ENCODE results near the gene MEX3C. TPM values are rescaled to one million over a fixed set of nuclear protein-coding genes. Genes with fewer than 3 reads are reported as not detected.

MEX3C gene
- total and polyA plus RNA-seq, 2 experiments from 2014 or later: 21.0 to 67.3 TPM

DNA sequence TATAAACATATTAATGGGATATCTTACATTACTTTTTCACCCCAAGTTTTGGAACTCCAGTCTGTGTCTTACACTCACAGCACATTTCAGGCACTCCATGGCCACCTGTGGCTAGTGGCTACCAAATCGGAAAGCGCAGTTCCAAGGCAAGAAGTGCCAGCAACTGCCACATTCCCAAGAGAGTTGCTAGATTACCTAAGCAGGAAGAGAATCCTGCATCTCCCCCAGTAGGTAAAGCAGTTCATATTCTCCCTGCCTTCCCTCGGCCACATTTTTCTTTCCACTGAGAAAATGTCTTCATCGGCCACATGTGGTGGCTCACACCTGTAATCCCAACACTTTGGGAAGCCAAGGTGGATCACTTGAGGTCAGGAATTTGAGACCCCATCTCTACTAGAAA, 62.8 kb downstream of the MEX3C start:
- 97% methylated on average over 4 of the region's 4 CpGs for WGBS (ENCODE audit: low lambda C conversion rate, missing lambda C conversion rate)
- no peaks in the 10 kb centered on the region for H3K9me3 ChIP-seq (ENCODE audit: low read depth)
- no peak for DNase-seq (ENCODE audit: low spot score)
- no peak overlapping the region for H3K27ac ChIP-seq
- no peaks in the 10 kb centered on the region for H3K79me2 ChIP-seq
- no peaks in the 10 kb centered on the region for H3K36me3 ChIP-seq (replicated peaks; ENCODE audit: insufficient read depth, low read depth)
- TF ChIP-seq EZH2 (IDR thresholded peaks at IDR 0.05; ENCODE audit: borderline replicate concordance) (no peak), EZH2phosphoT487 (IDR thresholded peaks at IDR 0.05; ENCODE audit: low read depth, severe bottlenecking, unreplicated experiment) (no peak)
- TF ChIP-seq, protein P1, sequence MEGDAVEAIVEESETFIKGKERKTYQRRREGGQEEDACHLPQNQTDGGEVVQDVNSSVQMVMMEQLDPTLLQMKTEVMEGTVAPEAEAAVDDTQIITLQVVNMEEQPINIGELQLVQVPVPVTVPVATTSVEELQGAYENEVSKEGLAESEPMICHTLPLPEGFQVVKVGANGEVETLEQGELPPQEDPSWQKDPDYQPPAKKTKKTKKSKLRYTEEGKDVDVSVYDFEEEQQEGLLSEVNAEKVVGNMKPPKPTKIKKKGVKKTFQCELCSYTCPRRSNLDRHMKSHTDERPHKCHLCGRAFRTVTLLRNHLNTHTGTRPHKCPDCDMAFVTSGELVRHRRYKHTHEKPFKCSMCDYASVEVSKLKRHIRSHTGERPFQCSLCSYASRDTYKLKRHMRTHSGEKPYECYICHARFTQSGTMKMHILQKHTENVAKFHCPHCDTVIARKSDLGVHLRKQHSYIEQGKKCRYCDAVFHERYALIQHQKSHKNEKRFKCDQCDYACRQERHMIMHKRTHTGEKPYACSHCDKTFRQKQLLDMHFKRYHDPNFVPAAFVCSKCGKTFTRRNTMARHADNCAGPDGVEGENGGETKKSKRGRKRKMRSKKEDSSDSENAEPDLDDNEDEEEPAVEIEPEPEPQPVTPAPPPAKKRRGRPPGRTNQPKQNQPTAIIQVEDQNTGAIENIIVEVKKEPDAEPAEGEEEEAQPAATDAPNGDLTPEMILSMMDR (IDR thresholded peaks at IDR 0.05; ENCODE audit: poor library complexity): no peak
- no peaks in the 10 kb centered on the region for H3K27me3 ChIP-seq
- no peaks in the 10 kb centered on the region for H3K9me2 ChIP-seq (replicated peaks; ENCODE audit: insufficient read depth)
- no peaks in the 10 kb centered on the region for H4K20me1 ChIP-seq (ENCODE audit: insufficient read depth, poor library complexity, severe bottlenecking)
- H3K4me3 ChIP-seq: no peak overlapping the region
- H3K4me2 ChIP-seq: no peak overlapping the region
- no peaks in the 10 kb centered on the region for H3K4me1 ChIP-seq (ENCODE audit: insufficient read depth)
- no peak overlapping the region for H2AFZ ChIP-seq

GRCh38 chr18:51133580-51134160, 63.8 kb downstream of the MEX3C start:
- H4K20me1 ChIP-seq (ENCODE audit: insufficient read depth, poor library complexity, severe bottlenecking): no peaks in the 10 kb centered on the region
- H3K27me3 ChIP-seq: no peaks in the 10 kb centered on the region
- no peaks in the 10 kb centered on the region for H3K4me1 ChIP-seq (ENCODE audit: insufficient read depth)
- no peak overlapping the region for H3K27ac ChIP-seq
- no peaks in the 10 kb centered on the region for H3K79me2 ChIP-seq
- H3K4me3 ChIP-seq: no peak overlapping the region
- no peaks in the 10 kb centered on the region for H3K9me3 ChIP-seq (ENCODE audit: low read depth)
- no peak overlapping the region for H3K4me2 ChIP-seq
- WGBS (ENCODE audit: low lambda C conversion rate, missing lambda C conversion rate): 83% methylated on average over 12 of the region's 12 CpGs
- no peak for TF ChIP-seq EZH2phosphoT487 (IDR thresholded peaks at IDR 0.05; ENCODE audit: low read depth, severe bottlenecking, unreplicated experiment)
- TF ChIP-seq, protein P1 (IDR thresholded peaks at IDR 0.05; ENCODE audit: poor library complexity): no peak
- no peak for TF ChIP-seq EZH2 (IDR thresholded peaks at IDR 0.05; ENCODE audit: borderline replicate concordance)
- no peak overlapping the region for H2AFZ ChIP-seq
- no peak for DNase-seq (ENCODE audit: low spot score)
- no peaks in the 10 kb centered on the region for H3K9me2 ChIP-seq (replicated peaks; ENCODE audit: insufficient read depth)
- H3K36me3 ChIP-seq (replicated peaks; ENCODE audit: insufficient read depth, low read depth): no peaks in the 10 kb centered on the region

DNA sequence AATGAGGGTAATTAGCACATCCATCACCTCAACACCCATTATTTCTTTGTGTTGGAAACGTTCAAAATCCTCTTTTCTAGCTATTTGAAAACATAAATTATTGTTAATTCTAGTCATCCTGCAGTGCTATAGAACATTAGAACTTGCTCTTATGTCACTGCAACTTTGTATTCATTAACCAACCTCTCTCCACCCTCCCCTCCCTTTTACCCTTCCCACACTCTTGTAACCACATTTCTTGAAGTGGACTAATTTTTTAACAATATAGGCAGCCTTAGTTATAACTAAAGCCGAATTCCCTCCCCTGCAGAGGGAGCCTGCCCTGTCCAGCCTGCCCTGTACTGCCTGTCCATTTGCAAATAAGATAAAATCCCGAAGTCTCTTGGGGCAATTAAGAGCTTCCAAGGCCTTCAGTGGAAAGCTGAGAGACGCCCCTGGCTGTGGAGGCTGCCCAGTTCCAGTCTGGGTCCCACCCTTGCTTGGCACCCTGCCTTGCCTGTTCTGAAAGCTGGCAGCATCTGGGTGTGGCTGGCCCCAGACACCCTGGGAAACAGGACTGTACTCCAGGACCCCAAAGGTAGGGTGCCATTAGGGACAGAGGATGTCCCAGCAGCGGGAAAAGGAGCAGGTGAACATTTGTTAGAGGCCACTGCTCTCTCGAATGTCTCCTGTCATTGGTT, 65.1 kb downstream of the MEX3C start:
- H3K4me2 ChIP-seq: no peak overlapping the region
- no peaks in the 10 kb centered on the region for H3K36me3 ChIP-seq (replicated peaks; ENCODE audit: insufficient read depth, low read depth)
- no peaks in the 10 kb centered on the region for H3K79me2 ChIP-seq
- no peak overlapping the region for H2AFZ ChIP-seq
- no peak overlapping the region for H3K4me3 ChIP-seq
- WGBS (ENCODE audit: low lambda C conversion rate, missing lambda C conversion rate): 80% methylated on average over 6 of the region's 6 CpGs
- no peaks in the 10 kb centered on the region for H3K27me3 ChIP-seq
- no peaks in the 10 kb centered on the region for H3K9me2 ChIP-seq (replicated peaks; ENCODE audit: insufficient read depth)
- H4K20me1 ChIP-seq (ENCODE audit: insufficient read depth, poor library complexity, severe bottlenecking): no peaks in the 10 kb centered on the region
- DNase-seq (ENCODE audit: low spot score): no peak
- H3K27ac ChIP-seq: no peak overlapping the region
- no peaks in the 10 kb centered on the region for H3K9me3 ChIP-seq (ENCODE audit: low read depth)
- TF ChIP-seq, protein P1 (IDR thresholded peaks at IDR 0.05; ENCODE audit: poor library complexity): no peak
- TF ChIP-seq EZH2phosphoT487 (IDR thresholded peaks at IDR 0.05; ENCODE audit: low read depth, severe bottlenecking, unreplicated experiment) (no peak), EZH2 (IDR thresholded peaks at IDR 0.05; ENCODE audit: borderline replicate concordance) (no peak)
- no peaks in the 10 kb centered on the region for H3K4me1 ChIP-seq (ENCODE audit: insufficient read depth)

Data from hepatocyte (in vitro differentiated cells).